Measurements from ENCODE around the gene HTN3.
"Not testable (repeated sequence)": the region's sequence is repeated elsewhere in the genome, so short reads cannot be mapped to it uniquely, and the experiment has no call there.

The HTN3 gene

DNA sequence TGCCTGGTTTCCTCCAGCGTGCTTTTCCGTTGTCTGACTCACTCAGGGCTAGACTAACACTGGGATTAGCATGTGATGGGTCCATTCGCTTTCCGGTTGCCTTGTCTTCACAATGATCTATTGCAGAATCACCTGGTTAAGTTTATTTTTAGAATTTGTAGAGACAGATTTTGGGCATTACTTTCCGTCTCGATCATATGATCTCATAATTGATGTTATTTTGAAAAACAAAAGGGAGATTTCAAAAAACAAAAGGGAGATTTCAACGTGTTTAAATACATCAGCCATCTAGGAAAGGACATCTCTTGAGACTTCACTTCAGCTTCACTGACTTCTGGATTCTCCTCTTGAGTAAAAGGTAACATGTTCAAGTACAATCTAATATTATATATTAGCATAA lies at the start of gene HTN3:
TSS of gene HTN3 (plus strand) at position 301 of the 400 bp plus-strand sequence. CDS start 2,282 bp downstream, outside the sequence.
- not testable (repeated sequence) for DNase-seq

DNA sequence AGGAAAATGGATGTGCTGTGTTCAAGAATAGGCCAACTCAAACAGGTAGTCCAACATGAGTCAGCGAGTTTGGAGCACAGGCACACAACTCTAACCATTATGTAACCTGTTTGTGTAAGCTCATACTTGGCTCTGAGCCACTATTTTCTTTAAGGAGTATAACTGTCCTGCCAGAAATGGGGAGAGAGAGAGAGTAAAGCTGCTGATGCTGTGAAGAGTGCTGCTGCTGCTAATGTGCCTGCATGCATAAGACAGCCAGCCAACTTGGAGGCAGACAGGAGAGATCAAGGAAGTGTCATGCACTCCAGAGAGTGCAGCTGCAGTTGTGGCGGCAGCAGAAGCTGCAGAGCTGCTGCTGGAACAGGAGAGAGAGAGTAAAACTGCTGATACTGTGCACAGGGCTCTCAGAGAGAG lies 44.2 kb upstream of the HTN3 start:
- DNase-seq: no peak

DNA sequence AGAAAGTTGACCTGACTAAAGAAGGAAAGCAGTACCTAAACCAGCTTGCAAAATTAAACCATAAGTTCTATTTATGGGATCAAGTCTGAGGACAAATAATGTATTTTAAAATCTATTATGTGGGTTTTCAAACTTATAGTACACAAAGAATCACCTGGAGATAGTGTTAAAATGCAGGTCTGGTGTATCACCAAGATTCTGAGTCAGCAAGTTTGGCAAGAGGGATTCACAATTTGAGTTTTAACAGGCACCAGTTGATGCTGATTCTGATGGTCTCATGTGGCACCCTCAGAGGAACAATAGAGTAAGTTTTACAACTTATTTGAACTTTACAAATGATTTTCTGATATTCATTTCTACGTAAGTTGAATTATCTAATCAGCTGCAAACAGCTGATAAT lies 41.6 kb upstream of the HTN3 start:
- no peak for DNase-seq

DNA sequence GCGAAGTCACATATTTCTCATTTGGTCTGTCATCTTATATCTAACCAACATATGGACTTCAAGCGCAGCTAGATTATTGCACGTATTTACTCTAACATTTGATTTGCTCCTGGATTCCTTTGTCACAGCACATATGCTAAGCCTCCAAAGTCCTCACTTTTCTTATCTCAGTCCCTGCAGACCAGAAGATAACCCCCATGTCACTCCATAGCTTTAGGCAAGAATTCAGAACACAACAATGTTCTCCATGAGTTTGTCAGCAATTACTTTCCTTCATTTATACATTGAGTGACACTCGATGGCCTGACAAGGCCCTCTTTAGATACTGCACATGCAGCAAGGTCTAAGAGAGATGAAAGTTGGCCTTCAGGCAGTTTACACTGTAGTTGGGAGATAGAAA lies 37.2 kb upstream of the HTN3 start:
- no peak for DNase-seq

DNA sequence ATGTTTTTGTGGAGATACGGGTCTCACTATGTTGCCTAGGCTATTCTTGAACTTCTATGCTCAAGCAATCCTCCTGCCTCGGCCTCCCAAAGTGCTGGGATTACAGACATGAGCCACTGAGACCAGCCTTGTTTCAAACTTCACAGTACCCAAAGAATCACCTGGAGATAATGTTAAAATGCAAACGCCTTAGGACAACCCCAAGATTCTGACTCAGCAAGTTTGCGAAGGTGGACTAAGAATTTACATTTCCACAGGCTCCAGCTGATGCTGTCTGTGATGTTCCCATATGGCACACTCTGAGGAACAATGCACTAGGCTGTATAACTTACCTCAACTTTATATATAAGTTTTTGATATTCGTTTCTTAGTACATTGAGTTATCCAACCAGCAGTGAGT lies 33.5 kb upstream of the HTN3 start:
- no peak for DNase-seq

DNA sequence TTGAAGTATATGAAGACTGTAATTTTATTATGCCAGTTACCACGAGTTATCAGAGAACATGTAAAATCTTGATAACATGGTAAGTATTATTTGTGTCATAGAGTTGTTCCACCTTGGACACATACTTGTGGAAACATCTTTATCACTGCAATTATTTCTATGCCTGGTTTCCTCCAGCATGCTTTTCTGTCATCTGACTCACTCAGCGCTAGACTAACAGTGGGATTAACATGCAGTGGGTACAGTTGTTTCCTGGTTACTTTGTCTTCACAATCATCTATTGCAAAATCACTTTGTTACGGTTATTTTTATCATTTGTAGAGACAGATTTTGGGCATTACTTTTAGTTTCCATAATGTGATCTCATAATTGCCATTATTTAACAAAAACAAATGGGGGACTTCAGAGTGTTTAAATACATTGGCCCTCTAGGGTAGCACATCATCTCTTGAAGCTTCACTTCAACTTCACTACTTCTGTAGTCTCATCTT lies 32.7 kb upstream of the HTN3 start, which contains the start of gene STATH:
TSS of gene STATH (plus strand) at position 441 of the 491 bp plus-strand sequence. CDS start 2,472 bp downstream, outside the sequence.
- DNase-seq: no peak

DNA sequence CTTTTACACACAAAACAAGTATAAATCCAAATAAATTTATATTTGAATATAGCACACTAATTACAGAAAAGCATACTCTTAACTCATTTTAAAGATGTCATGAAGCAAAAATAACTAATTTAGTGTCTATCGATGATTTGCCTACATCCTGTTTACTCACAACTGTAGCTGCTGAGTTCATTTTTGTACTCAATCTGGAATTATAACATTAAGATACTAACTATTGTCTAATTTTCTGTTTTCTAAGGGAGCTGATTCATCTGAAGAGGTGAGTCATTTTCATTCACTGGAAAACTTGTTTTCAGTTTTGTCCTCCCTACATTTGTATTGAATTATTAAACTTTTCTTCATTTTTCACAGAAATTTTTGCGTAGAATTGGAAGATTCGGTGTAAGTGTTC lies 28.8 kb upstream of the HTN3 start:
- no peak for DNase-seq

DNA sequence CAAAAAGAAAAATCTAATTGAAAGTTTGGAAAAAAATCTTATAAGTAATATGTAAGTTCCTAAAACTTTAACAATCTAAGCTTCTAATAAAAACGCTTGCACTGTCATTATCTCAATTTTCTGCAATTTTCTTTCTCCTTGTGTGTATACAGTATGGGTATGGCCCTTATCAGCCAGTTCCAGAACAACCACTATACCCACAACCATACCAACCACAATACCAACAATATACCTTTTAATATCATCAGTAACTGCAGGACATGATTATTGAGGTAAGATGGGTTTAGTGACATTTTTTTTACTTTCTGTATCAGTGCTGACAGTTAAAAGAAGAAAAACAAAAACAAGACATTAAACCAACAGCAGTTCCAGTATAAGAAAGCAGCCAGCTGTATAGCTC lies 27.5 kb upstream of the HTN3 start:
- DNase-seq: no peak

DNA sequence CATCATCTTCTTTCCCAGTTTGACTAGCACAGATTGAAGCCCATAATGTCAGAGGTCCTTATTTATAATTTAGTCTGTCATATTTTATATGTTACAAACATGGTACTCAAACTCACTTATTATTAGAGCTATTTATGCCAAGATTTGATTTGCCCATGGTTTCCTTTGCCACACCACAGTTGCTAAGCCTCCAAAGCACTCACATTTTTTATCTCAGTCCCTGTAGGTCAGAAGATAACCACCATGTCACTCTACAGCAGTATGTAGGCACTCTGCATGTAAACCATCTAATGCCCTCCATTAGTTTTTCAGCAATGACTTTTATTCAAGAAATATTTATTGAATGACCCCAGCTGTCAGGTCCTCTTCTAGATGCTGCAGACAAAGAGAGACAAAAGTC lies 25.8 kb upstream of the HTN3 start:
- no peak for DNase-seq

DNA sequence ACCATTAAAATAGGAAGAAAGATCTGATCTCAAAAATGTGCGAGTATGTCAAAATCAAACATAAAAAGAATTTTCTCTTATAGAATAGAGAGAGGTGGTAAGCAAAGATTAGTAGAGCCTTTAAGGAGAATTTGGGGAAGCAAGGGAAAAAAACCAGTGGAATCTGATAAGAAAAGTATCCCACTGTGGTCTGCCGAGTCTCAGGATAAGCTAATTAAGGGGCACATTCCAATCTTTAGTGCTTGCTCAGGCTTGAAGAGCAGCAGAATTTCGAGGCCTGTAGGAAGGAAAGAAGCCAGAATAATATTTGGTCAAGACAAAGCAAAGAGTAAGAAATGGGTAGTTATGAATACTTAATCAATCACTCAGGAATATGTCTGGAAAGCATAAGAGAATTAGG lies 19.5 kb upstream of the HTN3 start:
- no peak for DNase-seq

DNA sequence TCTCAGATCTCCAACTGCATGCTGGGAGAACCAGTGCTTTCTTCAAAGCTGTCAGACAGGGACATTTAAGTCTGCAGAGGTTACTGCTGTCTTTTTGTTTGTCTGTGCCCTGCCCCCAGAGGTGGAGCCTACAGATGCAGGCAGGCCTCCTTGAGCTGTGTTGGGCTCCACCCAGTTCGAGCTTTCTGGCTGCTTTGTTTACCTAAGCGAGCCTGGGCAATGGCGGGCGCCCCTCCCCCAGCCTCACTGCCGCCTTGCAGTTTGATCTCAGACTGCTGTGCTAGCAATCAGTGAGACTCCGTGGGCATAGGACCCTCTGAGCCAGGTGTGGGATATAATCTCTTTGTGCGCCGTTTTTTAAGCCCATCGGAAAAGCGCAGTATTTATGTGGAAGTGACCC lies 9.3 kb upstream of the HTN3 start:
- not testable (repeated sequence) for DNase-seq

DNA sequence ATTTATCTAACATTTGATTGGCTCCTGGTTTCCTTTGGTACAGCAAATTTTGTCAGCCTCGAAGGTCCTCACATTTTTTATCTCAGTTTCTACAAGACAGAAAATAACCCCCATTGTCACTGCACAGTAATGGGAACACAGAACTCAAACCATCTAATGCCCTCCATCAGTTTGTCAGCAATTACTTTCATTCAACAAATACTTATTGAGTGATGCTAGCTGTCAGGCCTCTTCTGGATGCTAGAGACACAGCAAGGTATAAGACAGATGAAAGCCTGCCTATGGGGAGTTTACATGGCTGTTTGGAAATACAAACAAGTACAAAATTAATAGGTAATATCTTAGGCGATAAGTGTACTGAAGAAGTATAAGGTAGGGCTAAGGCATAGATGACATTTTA lies 5.0 kb upstream of the HTN3 start:
- DNase-seq: no peak

DNA sequence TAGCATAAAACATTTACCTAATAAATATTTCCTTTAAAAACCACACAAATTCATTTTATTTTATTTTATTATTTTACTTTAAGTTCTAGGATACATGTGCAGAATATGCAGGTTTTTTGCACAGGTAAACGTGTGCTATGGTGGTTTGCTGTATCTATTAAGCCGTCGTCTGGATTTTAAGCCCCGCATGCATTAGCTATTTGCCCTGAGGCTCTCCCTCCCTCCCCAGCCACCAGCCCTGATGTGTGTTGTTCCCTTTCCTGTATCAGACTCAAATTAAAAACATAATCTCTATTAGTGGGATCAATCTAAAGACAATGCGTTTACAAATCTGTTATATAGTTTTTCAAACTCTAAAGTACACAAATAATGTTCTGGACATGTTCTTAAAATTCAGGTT lies 1.2 kb upstream of the HTN3 start:
- DNase-seq: no peak

DNA sequence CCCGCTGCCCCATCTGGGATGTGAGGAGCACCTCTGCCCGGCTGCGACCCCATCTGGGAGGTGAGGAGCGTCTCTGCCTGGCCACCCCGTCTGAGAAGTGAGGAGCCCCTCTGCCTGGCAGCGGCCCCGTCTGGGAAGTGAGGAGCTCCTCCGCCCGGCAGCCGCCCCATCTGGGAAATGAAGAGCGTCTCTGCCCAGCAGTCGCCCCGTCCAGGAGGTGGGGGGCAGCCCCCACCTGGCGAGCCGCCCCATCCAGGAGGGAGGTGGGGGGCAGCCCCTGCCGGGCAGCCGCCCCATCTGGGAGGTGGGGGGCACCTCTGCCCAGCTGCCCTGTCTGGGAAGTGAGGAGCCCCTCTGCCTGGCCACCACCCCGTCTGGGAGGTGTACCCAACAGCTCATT lies 9.3 kb downstream of the HTN3 start:
- not testable (repeated sequence) for DNase-seq

DNA sequence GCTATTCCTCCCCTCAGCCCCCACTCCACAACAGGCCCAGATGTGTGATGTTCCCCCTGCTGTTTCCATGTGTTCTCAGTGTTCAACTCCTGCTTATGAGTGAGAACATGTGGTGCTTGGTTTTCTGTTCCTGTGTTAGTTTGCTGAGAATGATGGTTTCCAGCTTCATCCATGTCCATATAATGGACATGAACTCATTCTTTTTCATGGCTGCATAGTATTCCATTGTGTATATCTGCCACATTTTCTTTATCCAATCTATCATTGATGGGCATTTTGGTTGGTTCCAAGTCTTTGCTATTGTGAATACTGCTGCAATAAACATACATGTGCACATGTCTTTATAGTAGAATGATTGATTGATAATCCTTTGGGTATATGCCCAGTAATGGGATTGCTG lies 11.7 kb downstream of the HTN3 start:
- DNase-seq: not testable (repeated sequence)

DNA sequence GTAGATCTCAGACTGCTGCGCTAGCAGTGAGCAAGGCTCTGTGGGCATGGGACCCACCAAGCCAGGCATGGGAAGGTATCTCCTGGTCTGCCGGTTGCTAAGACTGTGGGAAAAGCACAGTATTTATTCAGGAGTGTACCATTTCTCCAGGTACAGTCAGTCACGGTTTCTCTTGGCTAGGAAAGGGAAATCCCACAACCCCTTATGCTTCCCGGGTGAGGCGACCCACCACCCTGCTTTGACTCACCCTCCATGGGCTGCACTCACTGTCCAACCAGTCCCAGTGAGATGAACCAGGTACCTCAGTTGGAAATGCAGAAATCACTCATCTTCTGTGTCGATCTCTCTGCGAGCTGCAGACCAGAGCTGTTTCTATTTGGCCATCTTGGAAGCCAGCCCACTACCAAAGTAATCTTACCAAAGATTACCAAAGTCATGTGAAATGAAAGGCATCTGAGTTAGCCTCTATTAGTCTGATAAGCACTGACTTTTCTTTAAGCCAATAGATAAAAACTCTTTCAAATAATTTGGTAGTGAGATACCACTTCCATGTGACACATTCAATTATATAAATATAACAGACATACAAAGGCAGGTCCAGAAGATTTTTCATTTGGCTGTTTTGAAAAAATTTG lies 13.5 kb downstream of the HTN3 start:
- no peak for DNase-seq

DNA sequence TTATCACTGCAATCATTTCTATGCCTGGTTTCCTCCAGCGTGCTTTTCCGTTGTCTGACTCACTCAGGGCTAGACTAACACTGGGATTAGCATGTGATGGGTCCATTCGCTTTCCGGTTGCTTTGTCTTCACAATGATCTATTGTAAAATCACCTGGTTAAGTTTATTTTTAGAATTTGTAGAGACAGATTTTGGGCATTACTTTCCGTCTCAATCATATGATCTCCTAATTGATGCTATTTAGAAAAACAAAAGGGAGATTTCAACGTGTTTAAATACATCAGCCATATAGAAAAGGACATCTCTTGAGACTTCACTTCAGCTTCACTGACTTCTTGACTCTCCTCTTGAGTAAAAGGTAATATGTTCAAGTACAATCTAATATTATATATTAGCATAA lies 21.9 kb downstream of the HTN3 start, which contains the start of gene HTN1:
TSS of gene HTN1 (plus strand) at position 301 of the 400 bp plus-strand sequence. CDS start 2,639 bp downstream, outside the sequence.
- DNase-seq: not testable (repeated sequence)

DNA sequence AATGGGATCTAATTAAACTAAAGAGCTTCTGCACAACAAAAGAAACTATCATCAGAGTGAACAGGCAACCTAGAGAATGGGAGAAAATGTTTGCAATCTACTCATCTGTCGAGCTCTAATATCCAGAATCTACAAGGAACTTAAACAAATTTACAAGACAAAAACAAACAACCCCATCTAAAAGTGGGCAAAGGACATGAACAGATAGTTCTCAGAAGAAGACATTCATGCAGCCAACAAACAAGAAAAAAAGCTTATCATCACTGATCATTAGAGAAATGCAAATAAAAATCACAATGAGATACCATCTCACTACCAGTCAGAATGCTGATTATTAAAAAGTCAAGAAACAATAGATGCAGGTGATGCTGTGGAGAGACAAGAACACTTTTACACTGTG lies 28.3 kb downstream of the HTN3 start:
- not testable (repeated sequence) for DNase-seq

DNA sequence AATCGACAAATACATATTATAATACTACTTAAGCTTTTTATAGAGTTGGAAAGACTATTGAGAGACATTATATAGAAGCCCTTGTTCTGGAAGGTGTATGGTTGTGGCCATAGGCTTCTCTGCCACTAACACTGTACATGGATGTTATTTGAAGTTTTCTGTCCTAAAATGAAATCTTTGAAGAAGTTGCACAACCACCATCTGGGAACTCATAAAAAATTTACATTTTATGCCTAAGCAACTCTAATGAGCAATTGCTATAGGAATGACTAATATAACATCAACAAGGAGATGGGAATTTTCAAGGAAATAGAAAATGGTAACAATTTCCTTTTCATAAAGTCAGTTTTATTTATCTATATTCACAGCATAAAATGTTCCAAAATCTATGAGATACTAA lies 29.4 kb downstream of the HTN3 start:
- DNase-seq: no peak

DNA sequence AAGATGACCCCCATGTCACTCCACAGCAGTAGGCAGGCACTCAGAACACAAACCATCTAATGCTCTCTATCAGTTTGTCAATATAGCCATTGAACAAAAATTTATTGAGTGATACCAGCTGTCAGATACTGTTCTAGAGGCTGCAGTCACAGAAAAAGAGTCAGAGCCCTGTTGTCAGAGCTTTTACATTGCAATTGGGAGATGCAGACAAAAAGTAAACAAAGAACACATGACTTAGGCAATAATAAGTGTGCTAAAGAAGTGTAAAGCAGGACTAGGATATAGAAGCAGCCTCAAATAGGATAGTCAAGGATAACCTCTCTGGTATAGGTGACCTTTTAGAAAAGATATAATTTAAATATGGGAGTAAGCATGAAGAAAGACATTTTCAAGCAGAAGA lies 30.9 kb downstream of the HTN3 start:
- DNase-seq: no peak

DNA sequence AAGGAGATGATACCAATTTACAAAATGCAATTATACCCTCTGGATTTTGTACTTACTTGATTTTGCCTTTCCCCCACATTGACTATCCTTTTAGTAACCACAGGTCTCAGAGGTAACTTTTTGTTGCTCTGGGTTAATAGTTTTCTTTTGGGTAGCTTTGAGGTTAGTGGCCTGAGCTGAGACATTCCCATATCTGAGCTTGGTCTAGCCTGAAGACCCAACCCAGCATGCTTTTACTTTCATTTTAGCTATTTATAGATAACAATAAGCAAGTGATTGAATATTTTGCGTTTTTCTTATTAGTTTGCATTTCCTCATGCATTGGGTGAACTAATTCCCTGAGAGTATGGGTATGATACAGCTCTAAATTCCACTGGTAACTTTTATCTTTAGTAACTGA lies 33.7 kb downstream of the HTN3 start:
- no peak for DNase-seq

DNA sequence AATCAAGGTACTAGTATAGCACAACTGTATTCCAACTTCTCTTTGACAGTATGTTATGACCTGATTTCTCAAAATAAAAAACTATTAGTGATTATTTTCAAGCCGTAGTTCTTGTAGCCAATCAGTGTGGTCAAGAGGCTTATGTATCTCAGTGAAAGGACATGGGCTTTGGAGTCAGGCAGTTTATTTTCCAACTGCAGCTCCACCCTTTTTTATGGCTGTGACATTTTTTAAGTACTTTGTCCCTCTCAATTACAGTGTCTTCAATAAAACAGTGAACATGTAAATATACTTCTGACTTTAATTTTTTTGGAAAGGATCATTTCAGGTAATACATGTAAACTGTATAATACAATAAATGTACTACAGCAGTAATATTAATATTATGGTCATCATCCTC lies 51.9 kb downstream of the HTN3 start:
- no peak for DNase-seq

Measured in stimulated activated CD4-positive, alpha-beta T cell treated with anti-CD3 and anti-CD28 coated beads, Interleukin-2, amount 100 ng/mL, for 24 hours (primary cell).